Activated naive CD8-positive, alpha-beta T cell (primary cell): ENCODE results near the gene PANX2.

Experiments
- H3K27ac Mint-ChIP-seq: one replicate; pipeline ENCODE4 v1.8.0; 2021; ENCODE audit warnings: mixed read lengths
- H3K27me3 Mint-ChIP-seq: one replicate; pipeline ENCODE4 v1.8.0; 2021; ENCODE audit warnings: mixed read lengths
- H3K36me3 Mint-ChIP-seq: one replicate; pipeline ENCODE4 v1.8.0; 2021; ENCODE audit warnings: mixed read lengths
- H3K4me1 Mint-ChIP-seq: one replicate; pipeline ENCODE4 v1.8.0; 2021; ENCODE audit warnings: low read depth, mixed read lengths
- H3K4me3 Mint-ChIP-seq: one replicate; pipeline ENCODE4 v1.8.0; 2021; ENCODE audit warnings: mild to moderate bottlenecking, mixed read lengths
- H3K9me3 Mint-ChIP-seq: one replicate; pipeline ENCODE4 v1.8.0; 2021; ENCODE audit warnings: low read depth, mixed read lengths

The PANX2 gene

DNA sequence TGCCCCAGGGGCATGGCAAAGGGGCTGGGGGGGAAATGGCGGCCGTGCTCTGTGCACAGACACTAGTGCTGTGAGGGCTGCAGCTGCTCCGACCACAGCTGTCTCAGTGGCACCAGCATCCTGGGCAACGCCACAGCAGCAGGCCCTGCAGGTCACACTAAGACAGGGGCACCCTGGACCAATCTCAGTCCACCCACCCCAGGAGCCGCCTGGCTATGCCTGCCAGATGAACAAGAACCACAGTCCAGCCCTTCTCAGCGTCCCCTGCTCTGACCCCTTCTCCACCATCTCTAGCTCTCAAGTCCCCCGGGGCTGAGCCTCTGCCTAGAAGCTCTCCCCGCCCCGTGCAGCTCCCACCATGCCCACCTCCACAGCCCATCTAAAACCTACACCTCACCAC lies 57.8 kb downstream of the PANX2 start:
- Mint-ChIP-seq H3K9me3 (no peaks in the 10 kb centered on the region), H3K27ac (no peak overlapping the region), H3K27me3 (no peaks in the 10 kb centered on the region), H3K36me3 (no peaks in the 10 kb centered on the region), H3K4me3 (no peak overlapping the region), H3K4me1 (peaks cover 3% of the 10 kb centered on the region)

DNA sequence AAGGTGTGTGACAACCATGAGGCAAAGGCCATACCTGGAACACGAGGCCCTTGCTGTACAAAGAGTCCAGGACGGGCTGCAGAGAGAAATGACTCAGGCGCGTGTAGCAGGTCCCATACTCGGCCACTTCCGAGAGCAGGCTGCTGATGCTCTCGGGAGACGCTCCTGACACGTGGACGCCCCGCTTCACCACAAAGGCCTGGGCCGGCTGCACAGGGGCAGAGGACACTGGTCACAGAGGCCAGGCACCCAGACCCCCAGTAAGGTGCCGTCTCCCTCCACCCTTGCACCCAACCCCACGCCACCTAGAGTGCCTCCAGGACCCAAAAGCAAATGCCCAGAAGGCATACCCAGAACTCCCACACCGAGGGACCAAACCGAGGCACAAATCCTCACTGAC lies 58.8 kb downstream of the PANX2 start:
- Mint-ChIP-seq H3K4me1 (peaks cover 3% of the 10 kb centered on the region), H3K9me3 (no peaks in the 10 kb centered on the region), H3K4me3 (no peak overlapping the region), H3K27me3 (no peaks in the 10 kb centered on the region), H3K27ac (no peak overlapping the region), H3K36me3 (no peaks in the 10 kb centered on the region)
